RWPE1 (cell line): ENCODE results near the gene CCNH.

Experiments used
- CTCF ChIA-PET: fragments of 350-600 bp; sonication (Branson Sonifier 250); formaldehyde crosslinking; extraction: SDS; loops from one replicate; lab custom pipeline; 2021; lab: Yijun Ruan, JAX
- POLR2A ChIA-PET: fragments of 400-600 bp; formaldehyde crosslinking; extraction: SDS; loops from one replicate; lab custom pipeline; 2020; ENCODE audit warnings: antibody characterized with exemption; ENCODE audit not compliant: low non-redundant PET; lab: Yijun Ruan, JAX
- DNase-seq: peaks from one replicate; pipeline ENCODE4 v3.0.0; 2012; ENCODE audit warnings: low spot score
- H3K27ac ChIP-seq: fragments of 450-650 bp; 2 replicates; pipeline ENCODE4 v1.5.1; 2017
- CTCF ChIP-seq: fragments of 450-650 bp; conservative IDR thresholded peaks from 2 replicates; pipeline ENCODE4 v1.5.1; 2017; ENCODE audit warnings: low read depth, mild to moderate bottlenecking

CCNH gene

GRCh38 chr5:87401626-87402025, 11.1 kb downstream of the CCNH start:
- CTCF ChIA-PET = interaction anchor here (0.5 to 0.6 kb wide), 2 partner anchors 302 to 401 kb away, joined by 3 to 7 read pairs; no protein-coding TSS in a partner anchor
- POLR2A ChIA-PET = no interaction called here
- no peak overlapping the region for H3K27ac ChIP-seq
- DNase-seq = no peak
- no peak for TF ChIP-seq CTCF

GRCh38 chr5:87400305-87400899, 12.3 kb downstream of the CCNH start:
- POLR2A ChIA-PET = no interaction called here
- CTCF ChIA-PET = interaction anchor here (0.6 to 1.6 kb wide), 13 partner anchors 8 to 1290 kb away, joined by 3 to 4 read pairs (median 3); partner anchors contain the start of gene RASA1
- DNase-seq = peak; percentile 67
- H3K27ac ChIP-seq = no peak overlapping the region
- TF ChIP-seq CTCF = peak; percentile 84

GRCh38 chr5:87399720-87400119, 13.0 kb downstream of the CCNH start:
- no peak overlapping the region for H3K27ac ChIP-seq
- no peak for DNase-seq
- ChIA-PET CTCF (interaction anchor here (0.6 to 1.6 kb wide), 9 partner anchors 10 to 547 kb away, joined by 3 to 4 read pairs (median 3); partner anchors contain the start of gene RASA1), POLR2A (interaction anchor here (0.6 kb wide), 1 partner anchor 129 kb away, joined by 7 read pairs; no protein-coding TSS in a partner anchor)
- TF ChIP-seq CTCF = no peak

- H3K27ac ChIP-seq = peak overlapping the region; percentile 51
- TF ChIP-seq CTCF = no peak
- POLR2A ChIA-PET = interaction anchor here (0.6 kb wide), 1 partner anchor 129 kb away, joined by 7 read pairs; no protein-coding TSS in a partner anchor
- CTCF ChIA-PET = interaction anchor here (1.6 kb wide), 1 partner anchor 131 kb away, joined by 3 read pairs; the partner anchor contains the start of gene RASA1
- DNase-seq = peak; percentile 18
These were observed 13.6 kb downstream of the CCNH start for GRCh38 chr5:87398981-87399614.

- CTCF ChIA-PET = no interaction called here
- POLR2A ChIA-PET = no interaction called here
- peak; percentile 19 for DNase-seq
- TF ChIP-seq CTCF = no peak
- H3K27ac ChIP-seq = no peak overlapping the region
These were observed 18.1 kb downstream of the CCNH start for GRCh38 chr5:87394411-87395165.

- ChIA-PET POLR2A (no interaction called here), CTCF (no interaction called here)
- DNase-seq = peak; percentile 56
- no peak for TF ChIP-seq CTCF
- H3K27ac ChIP-seq = no peak overlapping the region
These were observed 19.4 kb downstream of the CCNH start for GRCh38 chr5:87393331-87393730.
